CD14-positive monocyte (primary cell): ENCODE measurements around the gene STAT3. TPM values are rescaled to one million over a fixed set of nuclear protein-coding genes. Genes with fewer than 3 reads are reported as not detected.

Source experiments
- DNase-seq, 3 donors: peaks; one replicate each; pipeline ENCODE4 v3.0.0-alpha.2; 2011 to 2022
- H2AFZ ChIP-seq: 2 replicates; pipeline ENCODE4 v1.6.0; 2012; ENCODE audit warnings: mild to moderate bottlenecking, low read depth, low read length, inconsistent platforms; ENCODE audit not compliant: insufficient read depth, poor library complexity, severe bottlenecking
- H3K27ac ChIP-seq, 2 donors: 1 replicate in 1 of 2; 2 replicates in 1 of 2; pipeline ENCODE4 v1.5.1; 2012 to 2013; ENCODE audit warnings: low read length in 2 of 2, control low read depth in 1 of 2, inconsistent platforms in 1 of 2, low read depth in 1 of 2, mild to moderate bottlenecking in 1 of 2
- H3K27me3 ChIP-seq, 2 donors: one replicate each; pipeline versions ENCODE4 v1.6.0 to v1.6.1; 2011 to 2013; ENCODE audit warnings: low read length in 2 of 2; ENCODE audit not compliant: control insufficient read depth in 2 of 2, insufficient read depth in 2 of 2
- H3K36me3 ChIP-seq, 2 donors: replicated peaks in 1 of 2; 1 replicate in 1 of 2; 2 replicates in 1 of 2; pipeline versions ENCODE4 v1.5.1 to v1.6.1; 2012 to 2013; ENCODE audit warnings: low read length in 2 of 2, control low read depth in 1 of 2, inconsistent platforms in 1 of 2, mild to moderate bottlenecking in 1 of 2; ENCODE audit not compliant: insufficient read depth in 2 of 2, control insufficient read depth in 1 of 2
- H3K4me1 ChIP-seq, 2 donors: 1 replicate in 1 of 2; 2 replicates in 1 of 2; pipeline versions ENCODE4 v1.5.1 to v1.6.1; 2012 to 2013; ENCODE audit warnings: low read length in 2 of 2, control low read depth in 1 of 2, inconsistent platforms in 1 of 2, mild to moderate bottlenecking in 1 of 2, moderate library complexity in 1 of 2; ENCODE audit not compliant: insufficient read depth in 2 of 2, control insufficient read depth in 1 of 2
- H3K4me2 ChIP-seq: replicated peaks from 2 replicates; pipeline ENCODE3; 2012; ENCODE audit warnings: low read length, moderate library complexity, mild to moderate bottlenecking; ENCODE audit not compliant: poor library complexity, severe bottlenecking; ENCODE audit errors: extremely low read depth
- H3K4me3 ChIP-seq, 3 experiments: fragments of 200-600 bp in 1 of 3; sonication (generic) in 1 of 3; replicated peaks in 1 of 3; 1 replicate in 2 of 3; 2 replicates in 1 of 3; pipeline ENCODE4 v1.5.1; 2011 to 2013; ENCODE audit warnings: low read length in 3 of 3, mild to moderate bottlenecking in 3 of 3, control low read depth in 2 of 3, low read depth in 2 of 3, inconsistent platforms in 1 of 3, moderate library complexity in 1 of 3
- H3K79me2 ChIP-seq: 2 replicates; pipeline ENCODE4 v1.6.0; 2012; ENCODE audit warnings: mild to moderate bottlenecking, control low read depth, inconsistent platforms, low read length, moderate library complexity; ENCODE audit not compliant: insufficient read depth
- H3K9ac ChIP-seq: 2 replicates; pipeline ENCODE4 v1.6.0; 2017; ENCODE audit warnings: low read length, mild to moderate bottlenecking; ENCODE audit not compliant: insufficient read depth, poor library complexity, severe bottlenecking
- H3K9me3 ChIP-seq, 2 donors: replicated peaks in 1 of 2; 1 replicate in 1 of 2; 2 replicates in 1 of 2; pipeline versions ENCODE4 v1.5.1 to v1.6.1; 2012 to 2013; ENCODE audit warnings: low read length in 2 of 2, control low read depth in 1 of 2; ENCODE audit not compliant: control insufficient read depth in 1 of 2, insufficient read depth in 1 of 2
- H4K20me1 ChIP-seq: 2 replicates; pipeline ENCODE4 v1.6.0; 2012; ENCODE audit warnings: mild to moderate bottlenecking, low read length, control low read depth, moderate library complexity; ENCODE audit not compliant: insufficient read depth
- H3K27ac Mint-ChIP-seq, 7 donors: one replicate each; pipeline ENCODE4 v1.8.0; 2020; ENCODE audit warnings: mild to moderate bottlenecking in 7 of 7, mixed read lengths in 7 of 7, moderate library complexity in 6 of 7, inconsistent platforms in 2 of 7
- H3K27me3 Mint-ChIP-seq, 3 donors: one replicate each; pipeline ENCODE4 v1.8.0; 2021 to 2022; ENCODE audit warnings: low read depth in 3 of 3, mild to moderate bottlenecking in 3 of 3, mixed read lengths in 3 of 3, moderate library complexity in 3 of 3, inconsistent platforms in 1 of 3
- H3K36me3 Mint-ChIP-seq, 2 donors: one replicate each; pipeline ENCODE4 v1.8.0; 2020; ENCODE audit warnings: mixed read lengths in 2 of 2, inconsistent platforms in 1 of 2, mild to moderate bottlenecking in 1 of 2
- H3K4me1 Mint-ChIP-seq: one replicate; pipeline ENCODE4 v1.8.0; 2020; ENCODE audit warnings: mild to moderate bottlenecking, mixed read lengths
- H3K4me3 Mint-ChIP-seq, 2 donors: one replicate each; pipeline ENCODE4 v1.8.0; 2020; ENCODE audit warnings: mild to moderate bottlenecking in 2 of 2, mixed read lengths in 2 of 2, moderate library complexity in 1 of 2
- H3K9me3 Mint-ChIP-seq, 7 donors: one replicate each; pipeline ENCODE4 v1.8.0; 2020 to 2022; ENCODE audit warnings: mixed read lengths in 7 of 7, mild to moderate bottlenecking in 6 of 7, moderate library complexity in 6 of 7, inconsistent platforms in 2 of 7
- CTCF ChIP-seq: fragments of 200-600 bp; IDR thresholded peaks from one replicate; pipeline ENCODE4 v1.8.0; 2022; ENCODE audit warnings: antibody characterized with exemption, mild to moderate bottlenecking
- WGBS: methylation state at CpG from one replicate; pipeline ENCODE4 v1.1.5; 2013; ENCODE audit warnings: missing lambda C conversion rate; ENCODE audit not compliant: insufficient coverage; 5-methylcytosine and 5-hydroxymethylcytosine counted together
- intact Hi-C, 2 donors: fragments of 100-400 bp; cut with micrococcal nuclease; formaldehyde crosslinking; loops; one replicate each; pipeline versions ENCODE4 v1.15.0 to v1.15.1; 2023
- polyA plus RNA-seq, 3 donors: library from polyadenylated mRNA; depleted of rRNA in 1 of 3; unstranded in 2 of 3; stranded (reverse) in 1 of 3; fragments of 300-500 nt in 2 of 3; fragments of >200 nt in 1 of 3; fragmentation: Illumina TruSeq in 2 of 3; gene quantifications; 1 replicate in 2 of 3; 2 replicates in 1 of 3; pipeline ENCODE4 v1.2.3, GENCODE V29; 2012 to 2021

STAT3 gene
- polyA plus RNA-seq, 3 donors, result 73.0 to 155 (median 110) TPM

GRCh38 chr17:42268236-42268635 is 120.0 kb downstream of the STAT3 start:
- Histone ChIP-seq H3K9ac (no peak overlapping the region), H2AFZ (no peak overlapping the region), H3K4me1 (peaks cover 24 to 31% of the 10 kb centered on the region in 2 donors), H3K4me2 (no peak overlapping the region), H3K36me3 (no peaks in the 10 kb centered on the region), H3K27ac (peak overlapping the region in 1 of 2 donors; percentile 50), H3K9me3 (no peaks in the 10 kb centered on the region), H4K20me1 (peaks cover 18% of the 10 kb centered on the region), H3K79me2 (peaks cover 88% of the 10 kb centered on the region), H3K27me3 (no peaks in the 10 kb centered on the region), H3K4me3 (no peak overlapping the region)
- Mint-ChIP-seq H3K9me3 (peaks cover 0 to 3% (median 0%) of the 10 kb centered on the region in 7 donors), H3K36me3 (peaks cover 1 to 14% of the 10 kb centered on the region in 2 donors), H3K27ac (peak overlapping the region in 6 of 7 donors; percentile 31 to 88 (median 72)), H3K4me3 (no peak overlapping the region), H3K27me3 (no peaks in the 10 kb centered on the region), H3K4me1 (peaks cover 32% of the 10 kb centered on the region)
- DNase-seq, result no peak
- intact Hi-C loops, result no loop called here
- no peak for TF ChIP-seq CTCF
- 100% methylated on average over 1 of the region's 5 CpGs for WGBS

- H3K4me3 ChIP-seq, result no peak overlapping the region
- no peak overlapping the region for H3K4me2 ChIP-seq
- no peaks in the 10 kb centered on the region for H3K9me3 ChIP-seq
- H3K36me3 Mint-ChIP-seq, result peaks cover 1 to 14% of the 10 kb centered on the region in 2 donors
- H3K4me1 ChIP-seq, result peaks cover 13 to 20% of the 10 kb centered on the region in 2 donors
- no peak overlapping the region for H3K9ac ChIP-seq
- peak overlapping the region in 1 of 2 donors; percentile 83 for H3K27ac ChIP-seq
- no peaks in the 10 kb centered on the region for H3K36me3 ChIP-seq
- no peak overlapping the region for H2AFZ ChIP-seq
- H3K4me3 Mint-ChIP-seq, result no peak overlapping the region
- H3K4me1 Mint-ChIP-seq, result peaks cover 21% of the 10 kb centered on the region
- no peak for TF ChIP-seq CTCF
- no peaks in the 10 kb centered on the region for H3K27me3 Mint-ChIP-seq
- 100% methylated on average over 3 of the region's 9 CpGs for WGBS
- peak overlapping the region; percentile 84 to 95 (median 88) for H3K27ac Mint-ChIP-seq
- intact Hi-C loops, result no loop called here
- H3K27me3 ChIP-seq, result no peaks in the 10 kb centered on the region
- H3K79me2 ChIP-seq, result peaks cover 84% of the 10 kb centered on the region
- H3K9me3 Mint-ChIP-seq, result peaks cover 0 to 3% (median 0%) of the 10 kb centered on the region in 7 donors
- peak; percentile 84 to 91 (median 89) for DNase-seq
- peaks cover 22% of the 10 kb centered on the region for H4K20me1 ChIP-seq
These were observed 121.1 kb downstream of the STAT3 start for GRCh38 chr17:42266918-42267766.
